ENCODE results near the gene CHEK1.
"Not testable (repeated sequence)": the region's sequence is repeated elsewhere in the genome, so short reads cannot be mapped to it uniquely, and the experiment has no call there.

- not testable (repeated sequence) for TF ChIP-seq POLR2A, CTCF, EP300 (IDR thresholded peaks at IDR 0.05)
These were observed 47.8 kb upstream of the CHEK1 start for GRCh38 chr11:125577181-125577580.

Measured in tibial nerve (tissue), 4 donors.